GF-D8 (cell line): Measurements from ENCODE around the gene BCAS3.
A peak's percentile ranks its signal among the peaks of the same experiment; 100 is the strongest.
"Not testable (repeated sequence)": the region's sequence is repeated elsewhere in the genome, so short reads cannot be mapped to it uniquely, and the experiment has no call there.

Source experiments
- DNase-seq: peaks from one replicate; lab custom pipeline; 2025; lab: John Stamatoyannopoulos, UW

BCAS3 gene

GRCh38 chr17:61131585-61131984, 453.9 kb downstream of the BCAS3 start:
- DNase-seq, result no peak

- no peak for DNase-seq
Measured at GRCh38 chr17:61132524-61132923, 454.9 kb downstream of the BCAS3 start.

- DNase-seq, result no peak
Measured at GRCh38 chr17:61133853-61134252, 456.2 kb downstream of the BCAS3 start.

- DNase-seq, result no peak
Measured at GRCh38 chr17:61134551-61135235, 457.0 kb downstream of the BCAS3 start.

- no peak for DNase-seq
Measured at GRCh38 chr17:61135782-61136181, 458.1 kb downstream of the BCAS3 start.

- DNase-seq, result no peak
Measured at GRCh38 chr17:61136296-61136695, 458.6 kb downstream of the BCAS3 start.

GRCh38 chr17:61139219-61139618, 461.6 kb downstream of the BCAS3 start:
- DNase-seq, result peak; percentile 87

- no peak for DNase-seq
Measured at GRCh38 chr17:61140081-61140786, 462.6 kb downstream of the BCAS3 start.

- no peak for DNase-seq
Measured at GRCh38 chr17:61143026-61143425, 465.4 kb downstream of the BCAS3 start.

GRCh38 chr17:61144137-61144536, 466.5 kb downstream of the BCAS3 start:
- no peak for DNase-seq

- DNase-seq, result no peak
Measured at GRCh38 chr17:61144617-61145564, 467.2 kb downstream of the BCAS3 start.

GRCh38 chr17:61146833-61147232, 469.2 kb downstream of the BCAS3 start:
- DNase-seq, result not testable (repeated sequence)

- no peak for DNase-seq
Measured at GRCh38 chr17:61149106-61149825, 471.6 kb downstream of the BCAS3 start.

GRCh38 chr17:61149862-61150362, 472.3 kb downstream of the BCAS3 start:
- no peak for DNase-seq

- DNase-seq, result no peak
Measured at GRCh38 chr17:61150686-61151299, 473.1 kb downstream of the BCAS3 start.

GRCh38 chr17:61152898-61153297, 475.2 kb downstream of the BCAS3 start:
- DNase-seq, result no peak

GRCh38 chr17:61155590-61156237, 478.1 kb downstream of the BCAS3 start:
- DNase-seq, result no peak

- DNase-seq, result no peak
Measured at GRCh38 chr17:61157246-61157886, 479.7 kb downstream of the BCAS3 start.

GRCh38 chr17:61158376-61158775, 480.7 kb downstream of the BCAS3 start:
- no peak for DNase-seq

- DNase-seq, result no peak
Measured at GRCh38 chr17:61159221-61159814, 481.7 kb downstream of the BCAS3 start.
